Muscle of leg (tissue), 11 donors: Measurements from ENCODE around the gene EYS. TPM values are rescaled to one million over a fixed set of nuclear protein-coding genes. Genes with fewer than 3 reads are reported as not detected.

Source experiments
- DNase-seq: peaks from one replicate; pipeline ENCODE4 v3.0.0; 2013
- H3K27ac ChIP-seq: one replicate; pipeline ENCODE4 v1.5.1; 2013; ENCODE audit warnings: mild to moderate bottlenecking, low read length, control low read depth
- H3K27me3 ChIP-seq: one replicate; pipeline ENCODE4 v1.6.1; 2013; ENCODE audit warnings: low read length; ENCODE audit not compliant: control insufficient read depth, insufficient read depth
- H3K36me3 ChIP-seq: one replicate; pipeline ENCODE4 v1.6.1; 2013; ENCODE audit warnings: low read length; ENCODE audit not compliant: control insufficient read depth, insufficient read depth
- H3K4me1 ChIP-seq: one replicate; pipeline ENCODE4 v1.6.1; 2013; ENCODE audit warnings: low read length; ENCODE audit not compliant: control insufficient read depth, insufficient read depth
- H3K4me3 ChIP-seq: one replicate; pipeline ENCODE4 v1.5.1; 2013; ENCODE audit warnings: low read length, control low read depth
- H3K9me3 ChIP-seq: replicated peaks from 2 replicates; pipeline ENCODE4 v1.6.1; 2013; ENCODE audit warnings: low read depth, low read length; ENCODE audit not compliant: control insufficient read depth
- WGBS: methylation state at CpG from one replicate; pipeline ENCODE4 v1.1.5; 2013; ENCODE audit warnings: missing lambda C conversion rate; ENCODE audit not compliant: insufficient coverage; 5-methylcytosine and 5-hydroxymethylcytosine counted together
- polyA plus RNA-seq, 8 donors: library from polyadenylated mRNA; unstranded; fragments of 120-200 nt; gene quantifications; one replicate each; pipeline versions ENCODE4 v1.2.1 to v1.2.3, GENCODE V29; 2013; ENCODE audit warnings: inconsistent platforms in 1 of 8, low replicate concordance in 1 of 8; ENCODE audit not compliant: insufficient read length in 8 of 8, insufficient read depth in 1 of 8
- total RNA-seq: library from RNA; stranded (reverse); fragments of 120-200 nt; gene quantifications from one replicate; pipeline ENCODE4 v1.2.4, GENCODE V29; 2013

EYS gene
- total and polyA plus RNA-seq, 9 donors = 0.24 to 1.1 (median 0.66) TPM

DNA sequence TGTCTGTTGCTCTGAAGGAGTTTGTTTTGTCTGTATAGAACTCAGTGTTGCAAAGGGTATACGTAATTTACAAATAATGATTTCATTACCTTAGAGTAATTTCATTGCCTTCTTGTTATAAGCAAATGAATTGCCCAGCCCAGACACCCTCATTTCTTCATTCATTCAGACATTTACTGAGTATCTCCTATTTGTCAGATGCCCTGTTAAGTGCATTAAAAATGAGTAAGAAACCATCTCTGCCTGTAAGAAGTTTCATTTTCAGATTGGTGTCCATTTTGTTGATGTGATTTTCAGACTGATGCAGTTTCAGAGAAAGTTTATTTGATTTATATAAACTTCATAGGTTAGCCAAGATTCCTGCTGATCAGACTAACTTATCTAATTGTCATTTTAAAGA is 1642.1 kb downstream of the EYS start:
- Histone ChIP-seq H3K36me3 (no peaks in the 10 kb centered on the region), H3K4me3 (no peak overlapping the region), H3K4me1 (no peaks in the 10 kb centered on the region), H3K27ac (no peak overlapping the region), H3K27me3 (no peaks in the 10 kb centered on the region), H3K9me3 (no peaks in the 10 kb centered on the region)
- WGBS = no CpG with 5 or more reads among the region's 1 CpG
- DNase-seq = no peak

DNA sequence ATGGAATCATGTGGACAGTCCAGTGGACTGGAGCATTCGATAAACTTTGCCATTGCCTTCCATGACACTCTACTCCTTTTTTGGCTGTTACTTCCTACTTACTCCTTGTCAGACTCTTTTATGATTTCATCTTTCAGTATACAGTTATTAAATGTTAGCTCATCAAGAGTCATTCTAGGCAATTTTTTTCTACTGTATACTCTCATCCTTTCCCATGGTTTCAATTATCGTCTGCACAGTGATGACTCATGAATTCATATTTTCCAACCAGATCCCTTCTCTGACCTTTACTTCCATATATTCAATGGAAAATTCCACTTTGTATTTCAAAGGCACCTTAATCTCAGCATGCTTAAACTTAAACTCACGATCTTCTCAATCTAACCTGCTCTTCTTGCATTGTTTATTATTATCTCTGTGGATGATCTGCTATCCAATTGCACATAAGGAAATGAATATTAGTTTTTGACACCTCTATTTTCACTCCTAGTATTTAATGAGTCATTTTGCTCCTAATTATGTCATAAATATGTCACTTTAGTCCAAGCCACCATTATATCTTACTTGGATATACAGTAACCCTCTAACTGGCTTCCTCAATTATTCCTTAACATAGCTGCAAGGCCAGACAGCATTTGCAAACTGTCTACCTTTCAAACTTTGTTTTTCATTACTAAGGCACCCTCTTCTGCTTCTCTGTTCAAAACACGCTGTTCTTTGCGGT is 1643.9 kb downstream of the EYS start:
- H3K27ac ChIP-seq = no peak overlapping the region
- no peaks in the 10 kb centered on the region for H3K36me3 ChIP-seq
- H3K27me3 ChIP-seq = no peaks in the 10 kb centered on the region
- 94% methylated on average over 2 of the region's 5 CpGs for WGBS
- no peak for DNase-seq
- no peak overlapping the region for H3K4me3 ChIP-seq
- no peaks in the 10 kb centered on the region for H3K4me1 ChIP-seq
- no peaks in the 10 kb centered on the region for H3K9me3 ChIP-seq

DNA sequence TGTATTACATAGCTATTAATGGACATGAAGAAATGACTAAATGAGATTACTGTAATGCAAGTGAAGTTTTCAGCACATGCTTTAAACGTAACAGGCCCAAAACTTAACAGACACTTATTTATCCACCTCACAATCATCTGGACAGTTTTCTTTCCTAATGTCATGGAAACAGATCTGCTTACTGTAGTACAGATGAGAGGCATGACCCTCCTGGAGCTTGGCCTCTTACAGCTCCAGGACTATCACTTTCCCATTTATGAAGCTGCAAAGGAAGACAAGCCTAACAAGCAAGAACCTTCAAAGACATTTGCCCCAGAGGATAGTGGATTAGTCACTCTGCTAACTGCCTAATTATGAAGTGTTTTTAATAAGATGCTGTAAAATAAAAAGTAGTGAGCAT is 1652.2 kb downstream of the EYS start:
- H3K27ac ChIP-seq = no peak overlapping the region
- WGBS = no CpG with 5 or more reads among the region's 1 CpG
- H3K27me3 ChIP-seq = no peaks in the 10 kb centered on the region
- H3K4me3 ChIP-seq = no peak overlapping the region
- H3K36me3 ChIP-seq = no peaks in the 10 kb centered on the region
- no peaks in the 10 kb centered on the region for H3K9me3 ChIP-seq
- H3K4me1 ChIP-seq = no peaks in the 10 kb centered on the region
- DNase-seq = peak; percentile 10

DNA sequence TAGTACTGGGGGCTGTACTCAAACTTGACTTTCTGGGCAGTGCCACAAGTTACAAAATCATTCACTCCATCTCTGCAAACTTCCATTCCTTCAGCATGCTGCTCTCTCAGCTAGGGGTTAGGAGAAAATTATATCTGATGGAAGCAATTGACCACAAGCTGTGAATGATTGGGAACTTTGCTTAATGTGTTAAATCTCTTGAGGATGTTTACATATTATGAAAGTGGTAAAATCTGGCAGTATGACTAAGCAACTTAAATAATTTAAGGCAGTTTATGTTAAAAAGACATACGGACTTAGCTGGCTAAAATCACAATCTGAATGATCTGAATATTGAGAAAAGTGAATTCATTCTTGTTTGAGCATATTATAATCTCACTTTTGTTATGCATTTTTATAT is 1656.4 kb downstream of the EYS start:
- no CpG with 5 or more reads among the region's 1 CpG for WGBS
- Histone ChIP-seq H3K4me3 (no peak overlapping the region), H3K9me3 (no peaks in the 10 kb centered on the region), H3K27me3 (no peaks in the 10 kb centered on the region), H3K4me1 (no peaks in the 10 kb centered on the region), H3K36me3 (no peaks in the 10 kb centered on the region), H3K27ac (no peak overlapping the region)
- DNase-seq = no peak

DNA sequence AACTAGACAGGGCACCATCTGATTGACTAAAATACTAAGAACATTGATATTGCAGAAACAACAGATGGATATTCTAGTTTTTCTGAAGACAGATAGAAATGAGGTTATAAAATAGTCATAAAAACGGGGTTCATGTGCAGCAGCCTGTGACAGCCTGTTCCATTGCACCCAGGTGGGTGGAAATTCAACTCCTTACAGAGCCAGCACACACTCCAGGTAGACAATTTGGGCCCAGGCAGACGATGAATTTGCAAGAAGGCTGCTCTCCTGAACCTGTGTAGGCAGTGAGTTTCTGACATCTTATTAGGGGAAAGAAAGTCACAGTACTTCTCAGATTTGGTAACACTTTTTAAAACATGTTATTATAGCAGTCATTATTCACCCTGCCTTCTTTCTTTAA is 1657.3 kb downstream of the EYS start:
- no peaks in the 10 kb centered on the region for H3K36me3 ChIP-seq
- H3K9me3 ChIP-seq = no peaks in the 10 kb centered on the region
- DNase-seq = no peak
- no peak overlapping the region for H3K4me3 ChIP-seq
- no peaks in the 10 kb centered on the region for H3K27me3 ChIP-seq
- WGBS = 17% methylated on average over 1 of the region's 2 CpGs
- no peaks in the 10 kb centered on the region for H3K4me1 ChIP-seq
- H3K27ac ChIP-seq = no peak overlapping the region

DNA sequence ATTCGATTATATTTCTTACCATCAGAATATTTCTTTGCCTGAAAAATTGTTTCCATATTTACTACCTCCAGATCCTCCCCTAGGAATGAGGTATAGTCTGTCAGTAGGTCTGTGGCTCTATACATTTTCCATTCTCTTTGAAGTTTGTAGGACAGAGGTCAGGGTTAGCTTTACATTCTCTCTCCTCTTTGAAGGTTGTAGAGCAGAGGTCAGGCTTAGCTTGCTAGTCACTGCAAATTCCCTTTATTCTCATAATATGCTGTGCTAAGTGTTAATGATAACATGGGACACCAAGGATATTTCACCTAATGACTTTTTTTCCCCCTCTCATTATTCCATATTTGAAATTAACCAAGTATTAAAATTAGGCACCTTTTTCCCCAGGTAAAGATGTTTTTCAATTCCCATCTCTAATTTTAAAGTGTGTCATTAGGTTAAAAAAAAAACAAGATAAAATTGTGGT is 1660.2 kb downstream of the EYS start:
- Histone ChIP-seq H3K4me1 (no peaks in the 10 kb centered on the region), H3K9me3 (no peaks in the 10 kb centered on the region), H3K27ac (no peak overlapping the region), H3K36me3 (no peaks in the 10 kb centered on the region), H3K4me3 (no peak overlapping the region), H3K27me3 (no peaks in the 10 kb centered on the region)
- DNase-seq = no peak
- WGBS = no CpG with 5 or more reads among the region's 1 CpG

DNA sequence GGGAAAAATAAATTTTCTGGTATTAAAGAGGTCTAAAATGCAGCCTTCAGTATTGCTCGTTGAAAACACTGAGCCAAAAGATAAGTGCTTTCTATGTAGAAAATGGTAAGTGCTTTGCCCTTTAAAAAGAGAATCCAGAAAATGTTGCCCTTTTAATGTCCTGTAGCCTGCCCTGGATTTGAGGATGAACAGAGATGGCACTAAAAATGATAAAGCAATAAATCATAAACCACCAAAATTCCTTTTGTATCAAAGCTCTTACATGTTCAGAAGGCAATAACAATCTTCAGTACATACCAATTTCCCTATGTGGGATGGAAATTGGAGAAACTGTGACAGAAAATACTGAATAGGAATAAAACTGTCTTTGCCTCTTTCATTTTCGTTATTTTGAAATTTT is 1665.7 kb downstream of the EYS start:
- H3K27me3 ChIP-seq = no peaks in the 10 kb centered on the region
- no peaks in the 10 kb centered on the region for H3K9me3 ChIP-seq
- H3K4me1 ChIP-seq = no peaks in the 10 kb centered on the region
- DNase-seq = no peak
- no peak overlapping the region for H3K4me3 ChIP-seq
- no peaks in the 10 kb centered on the region for H3K36me3 ChIP-seq
- no peak overlapping the region for H3K27ac ChIP-seq
- WGBS = 83% methylated on average over 1 of the region's 2 CpGs

DNA sequence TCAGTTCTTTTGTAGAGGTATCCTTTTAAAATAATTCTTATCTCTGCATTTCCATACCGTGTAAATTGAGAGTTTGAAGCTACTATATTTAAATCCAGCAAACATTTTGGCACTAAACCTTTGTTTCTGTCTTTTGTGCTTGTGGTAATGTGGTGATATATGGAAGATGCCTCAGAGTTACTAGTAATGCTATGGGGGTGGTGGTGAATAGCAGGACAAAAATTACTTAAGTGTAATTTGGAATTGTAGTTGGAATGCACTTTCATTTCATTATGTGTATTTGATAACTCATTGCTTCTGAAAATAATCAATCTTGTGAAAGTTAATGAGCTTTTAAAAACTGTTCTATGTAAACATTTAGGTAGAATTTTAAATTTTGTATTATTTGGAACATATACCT is 1666.9 kb downstream of the EYS start:
- Histone ChIP-seq H3K9me3 (no peaks in the 10 kb centered on the region), H3K36me3 (no peaks in the 10 kb centered on the region), H3K27ac (no peak overlapping the region), H3K4me1 (no peaks in the 10 kb centered on the region), H3K4me3 (no peak overlapping the region), H3K27me3 (no peaks in the 10 kb centered on the region)
- WGBS = no CpG with 5 or more reads among the region's 1 CpG
- no peak for DNase-seq

DNA sequence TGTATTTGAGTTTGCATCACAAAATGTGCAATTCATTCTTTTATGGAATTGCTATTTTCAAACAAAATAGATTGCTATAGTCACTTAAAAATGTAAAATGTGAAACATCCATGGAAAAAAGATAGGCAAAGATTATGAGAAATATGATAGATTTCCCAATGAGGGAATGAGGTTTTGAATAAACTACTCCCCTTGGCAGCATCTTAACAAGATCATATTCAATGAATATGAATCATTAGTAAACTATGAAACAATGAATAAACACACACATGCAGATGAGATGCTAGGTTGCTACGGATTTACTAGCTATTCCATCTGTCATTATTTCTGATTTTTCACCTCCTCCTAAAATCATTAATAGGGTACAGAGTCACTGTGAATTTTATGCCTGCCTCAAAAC is 1669.6 kb downstream of the EYS start:
- H3K36me3 ChIP-seq = no peaks in the 10 kb centered on the region
- no peaks in the 10 kb centered on the region for H3K9me3 ChIP-seq
- H3K27ac ChIP-seq = no peak overlapping the region
- WGBS = no CpG with 5 or more reads among the region's 1 CpG
- H3K4me3 ChIP-seq = no peak overlapping the region
- DNase-seq = no peak
- no peaks in the 10 kb centered on the region for H3K27me3 ChIP-seq
- H3K4me1 ChIP-seq = no peaks in the 10 kb centered on the region

DNA sequence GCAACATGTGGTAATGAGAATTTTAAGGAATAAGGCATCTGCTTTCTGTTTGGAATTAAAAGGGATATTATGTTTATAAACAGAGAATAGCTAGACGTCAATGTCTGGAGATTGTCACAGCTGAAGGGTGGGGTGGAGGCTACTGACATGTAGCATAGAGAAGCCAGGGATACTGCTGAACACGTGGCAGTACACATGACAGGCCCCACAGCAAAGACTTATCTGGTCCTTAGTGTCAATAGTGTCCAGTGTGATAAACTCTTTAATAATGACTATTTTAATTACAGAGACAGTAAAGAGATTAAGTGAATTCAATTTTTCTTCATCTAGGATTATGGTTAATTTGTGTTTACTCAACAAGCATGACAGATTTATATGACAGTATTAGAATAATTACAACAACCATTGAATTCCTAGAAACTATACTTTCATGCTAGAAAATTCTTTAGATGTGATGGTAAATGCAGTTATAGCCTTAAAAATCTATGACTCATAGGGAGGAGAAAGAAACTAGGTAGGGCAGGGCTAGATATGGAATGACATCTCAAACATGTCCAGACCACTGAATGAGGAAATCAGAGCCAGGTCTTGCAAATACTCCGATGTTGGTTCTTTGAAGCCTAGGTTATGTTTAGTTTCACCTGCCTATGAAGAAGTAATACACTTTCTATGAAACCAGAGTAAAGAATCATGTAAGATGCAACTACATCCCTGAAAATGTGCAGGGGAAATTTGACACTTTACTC is 1671.9 kb downstream of the EYS start:
- DNase-seq = no peak
- WGBS = 81% methylated on average over 1 of the region's 3 CpGs
- Histone ChIP-seq H3K9me3 (peaks cover 4% of the 10 kb centered on the region), H3K27ac (no peak overlapping the region), H3K27me3 (no peaks in the 10 kb centered on the region), H3K4me1 (no peaks in the 10 kb centered on the region), H3K4me3 (no peak overlapping the region), H3K36me3 (no peaks in the 10 kb centered on the region)
